H1 (cell line): ENCODE measurements around the gene SLIT3. TPM values are rescaled to one million over a fixed set of nuclear protein-coding genes. Genes with fewer than 3 reads are reported as not detected.

Experiments
- CTCF ChIA-PET: fragments of 300-600 bp; sonication (Branson Sonifier 250); formaldehyde crosslinking; loops from one replicate; lab custom pipeline; 2021; ENCODE audit not compliant: partially characterized antibody; lab: Charles Lee
- POLR2A ChIA-PET: fragments of 300-600 bp; sonication (Branson Sonifier 250); formaldehyde crosslinking; loops from one replicate; lab custom pipeline; 2021; ENCODE audit warnings: inconsistent platforms; ENCODE audit not compliant: partially characterized antibody; lab: Charles Lee
- DNase-seq, 2 experiments: peaks; one replicate each; pipeline versions ENCODE4 v3.0.0 to v3.0.0-alpha.2; 2010 to 2022; ENCODE audit warnings: low spot score in 2 of 2, low read depth in 1 of 2, mixed read lengths in 1 of 2
- FAIRE-seq: peaks from 2 replicates; lab custom pipeline; 2011; peaks lifted over from hg19 to GRCh38; lab: Jason Lieb, UNC
- H2AFZ ChIP-seq: 2 replicates; pipeline ENCODE4 v1.8.1; 2012; ENCODE audit warnings: low read length, inconsistent platforms
- H2AK5ac ChIP-seq: 2 replicates; pipeline ENCODE4 v1.6.1; 2013; ENCODE audit warnings: low read depth, low read length
- H2BK120ac ChIP-seq: replicated peaks from 2 replicates; pipeline ENCODE3; 2013; ENCODE audit warnings: low read depth, low read length, inconsistent platforms
- H2BK12ac ChIP-seq: 2 replicates; pipeline ENCODE4 v1.6.1; 2013; ENCODE audit warnings: low read depth, low read length
- H2BK15ac ChIP-seq: 2 replicates; pipeline ENCODE4 v1.6.1; 2013; ENCODE audit warnings: low read length
- H2BK20ac ChIP-seq: 2 replicates; pipeline ENCODE4 v1.6.1; 2013; ENCODE audit warnings: low read length
- H2BK5ac ChIP-seq: 2 replicates; pipeline ENCODE4 v1.6.1; 2013; ENCODE audit warnings: low read depth, low read length
- H3K14ac ChIP-seq: 2 replicates; pipeline ENCODE4 v1.6.1; 2013; ENCODE audit warnings: inconsistent platforms; ENCODE audit not compliant: insufficient read length
- H3K18ac ChIP-seq: 2 replicates; pipeline ENCODE4 v1.6.1; 2013; ENCODE audit warnings: low read length; ENCODE audit errors: extremely low read depth
- H3K23ac ChIP-seq: 2 replicates; pipeline ENCODE4 v1.6.1; 2013; ENCODE audit warnings: inconsistent platforms; ENCODE audit not compliant: insufficient read length
- H3K23me2 ChIP-seq: 2 replicates; pipeline ENCODE4 v1.6.1; 2013; ENCODE audit warnings: low read depth, low read length
- H3K27ac ChIP-seq: 2 replicates; pipeline ENCODE4 v1.6.1; 2011; ENCODE audit warnings: low read depth, low read length, inconsistent platforms
- H3K27me3 ChIP-seq, 4 experiments: replicated peaks in 1 of 4; 1 replicate in 1 of 4; 2 replicates in 3 of 4; pipeline versions ENCODE4 v1.6.1 to v1.8.1; 2011 to 2013; ENCODE audit warnings: low read length in 3 of 4, mild to moderate bottlenecking in 3 of 4, inconsistent platforms in 2 of 4, mixed read lengths in 2 of 4, moderate library complexity in 1 of 4; ENCODE audit not compliant: control insufficient read depth in 3 of 4, insufficient read depth in 3 of 4; ENCODE audit errors: extremely low read depth in 1 of 4
- H3K36me3 ChIP-seq, 4 experiments: 2 replicates each; pipeline versions ENCODE4 v1.6.1 to v1.8.1; 2011 to 2013; ENCODE audit warnings: mild to moderate bottlenecking in 4 of 4, low read length in 3 of 4, moderate library complexity in 2 of 4, control low read depth in 1 of 4, inconsistent platforms in 1 of 4; ENCODE audit not compliant: insufficient read depth in 4 of 4, control insufficient read depth in 2 of 4
- H3K4ac ChIP-seq: replicated peaks from 2 replicates; pipeline ENCODE3; 2013; ENCODE audit warnings: low read length, low read depth, mixed read lengths, inconsistent platforms; ENCODE audit not compliant: insufficient read length
- H3K4me1 ChIP-seq, 4 experiments: replicated peaks in 1 of 4; 1 replicate in 1 of 4; 2 replicates in 3 of 4; pipeline versions ENCODE4 v1.6.1 to v1.8.1; 2011 to 2013; ENCODE audit warnings: low read length in 3 of 4, inconsistent platforms in 2 of 4, mixed read lengths in 1 of 4; ENCODE audit not compliant: insufficient read depth in 4 of 4, control insufficient read depth in 3 of 4
- H3K4me2 ChIP-seq, 2 experiments: 2 replicates each; pipeline versions ENCODE4 v1.6.1 to v1.8.1; 2011 to 2013; ENCODE audit warnings: low read depth in 2 of 2, low read length in 2 of 2, control low read depth in 1 of 2, inconsistent platforms in 1 of 2, mild to moderate bottlenecking in 1 of 2; ENCODE audit not compliant: insufficient read depth in 1 of 2
- H3K4me3 ChIP-seq, 4 experiments: fragments of 200-600, 300-600 bp in 1 of 4; sonication (generic), shearing (Covaris generic), sonication (Bioruptor Twin) in 1 of 4; 2 replicates each; pipeline versions ENCODE4 v1.5.1 to v1.8.1; 2011 to 2016; ENCODE audit warnings: low read length in 4 of 4, low read depth in 3 of 4, control low read depth in 2 of 4, inconsistent platforms in 2 of 4, mild to moderate bottlenecking in 2 of 4, mixed read lengths in 1 of 4, moderate library complexity in 1 of 4; ENCODE audit not compliant: insufficient read depth in 2 of 4; ENCODE audit errors: extremely low read depth in 1 of 4
- H3K56ac ChIP-seq: replicated peaks from 2 replicates; pipeline ENCODE3; 2013; ENCODE audit warnings: low read depth, mild to moderate bottlenecking, mixed read lengths, low read length, inconsistent platforms; ENCODE audit not compliant: insufficient read length
- H3K79me1 ChIP-seq: 2 replicates; pipeline ENCODE4 v1.6.1; 2013; ENCODE audit warnings: low read depth, low read length, control low read depth
- H3K79me2 ChIP-seq, 2 experiments: 2 replicates each; pipeline versions ENCODE4 v1.6.1 to v1.8.1; 2012 to 2013; ENCODE audit warnings: low read length in 2 of 2, mild to moderate bottlenecking in 2 of 2, inconsistent platforms in 1 of 2; ENCODE audit not compliant: insufficient read depth in 2 of 2, control insufficient read depth in 1 of 2
- H3K9ac ChIP-seq, 4 experiments: replicated peaks in 1 of 4; 1 replicate in 1 of 4; 2 replicates in 3 of 4; pipeline versions ENCODE4 v1.6.1 to v1.8.1; 2011 to 2013; ENCODE audit warnings: low read depth in 3 of 4, low read length in 3 of 4, control low read depth in 2 of 4, mild to moderate bottlenecking in 2 of 4, moderate library complexity in 2 of 4, inconsistent platforms in 1 of 4; ENCODE audit errors: extremely low read depth in 1 of 4
- H3K9me3 ChIP-seq, 2 experiments: 2 replicates each; pipeline versions ENCODE4 v1.6.1 to v1.8.1; 2012 to 2013; ENCODE audit warnings: mild to moderate bottlenecking in 2 of 2, moderate library complexity in 2 of 2, control low read depth in 1 of 2, inconsistent platforms in 1 of 2, low read depth in 1 of 2, low read length in 1 of 2, mixed read lengths in 1 of 2; ENCODE audit not compliant: insufficient read depth in 2 of 2
- H4K20me1 ChIP-seq, 2 experiments: replicated peaks in 1 of 2; 2 replicates each; pipeline versions ENCODE3 to v1.8.1; 2011 to 2013; ENCODE audit warnings: inconsistent platforms in 2 of 2, low read length in 2 of 2, mild to moderate bottlenecking in 1 of 2; ENCODE audit not compliant: insufficient read depth in 2 of 2, control insufficient read depth in 1 of 2
- H4K5ac ChIP-seq: 2 replicates; pipeline ENCODE4 v1.6.1; 2013; ENCODE audit warnings: low read length, low read depth, mixed read lengths, inconsistent platforms; ENCODE audit not compliant: insufficient read length
- H4K8ac ChIP-seq: 2 replicates; pipeline ENCODE4 v1.8.0; 2013; ENCODE audit warnings: mild to moderate bottlenecking, moderate library complexity, low read length, inconsistent platforms; ENCODE audit not compliant: insufficient read depth; ENCODE audit errors: extremely low read depth
- H4K91ac ChIP-seq: replicated peaks from 2 replicates; pipeline ENCODE3; 2013; ENCODE audit warnings: low read length, mixed read lengths, inconsistent platforms; ENCODE audit not compliant: insufficient read length
- EGR1 ChIP-seq: IDR thresholded peaks from 2 replicates; pipeline ENCODE4 v1.6.1; 2011; ENCODE audit warnings: low read depth, low read length, borderline replicate concordance
- KDM5A ChIP-seq: fragments of 200-600 bp; IDR thresholded peaks from 2 replicates; pipeline ENCODE4 v1.7.1; 2012; ENCODE audit warnings: mild to moderate bottlenecking, low read length, inconsistent platforms, mixed read lengths
- MAFK ChIP-seq: IDR thresholded peaks from 2 replicates; pipeline ENCODE4 v1.6.1; 2012; ENCODE audit warnings: low read depth, mild to moderate bottlenecking, improper control_type of control experiment, low read length
- POLR2A ChIP-seq, 2 experiments: IDR thresholded peaks; 1 replicate in 1 of 2; 2 replicates in 1 of 2; pipeline ENCODE4 v1.6.1; 2011; ENCODE audit warnings: low read depth in 2 of 2, low read length in 2 of 2, mild to moderate bottlenecking in 2 of 2; ENCODE audit errors: control extremely low read depth in 1 of 2
- SRF ChIP-seq: IDR thresholded peaks from 2 replicates; pipeline ENCODE4 v1.6.1; 2011; ENCODE audit warnings: mild to moderate bottlenecking, low read depth, low read length, moderate library complexity
- SUZ12 ChIP-seq: fragments of 200-600 bp; sonication (generic); IDR thresholded peaks from 2 replicates; pipeline ENCODE4 v1.6.1; 2012; ENCODE audit warnings: mild to moderate bottlenecking, inconsistent platforms, low read length, moderate library complexity, mixed read lengths
- TCF12 ChIP-seq: IDR thresholded peaks from 2 replicates; pipeline ENCODE4 v1.6.1; 2011; ENCODE audit warnings: low read depth, mild to moderate bottlenecking, low read length
- WGBS, 2 experiments: shearing (Covaris generic) in 1 of 2; methylation state at CpG; one replicate each; pipeline versions ENCODE4 v1.1.6 to v1.1.7; 2013 to 2015; ENCODE audit warnings: low lambda C conversion rate in 2 of 2, mixed read lengths in 2 of 2, inconsistent platforms in 1 of 2, low coverage in 1 of 2, missing lambda C conversion rate in 1 of 2; ENCODE audit not compliant: insufficient replicate concordance in 2 of 2, insufficient coverage in 1 of 2, insufficient read length in 1 of 2; ENCODE audit errors: extremely low coverage in 1 of 2, missing lambda C conversion rate in 1 of 2; 5-methylcytosine and 5-hydroxymethylcytosine counted together
- polyA plus RNA-seq, 7 experiments: library from polyadenylated mRNA; depleted of rRNA in 3 of 7; stranded (reverse) in 5 of 7; unstranded in 2 of 7; fragments of >200 nt in 5 of 7; fragments of 200-250 nt in 2 of 7; gene quantifications; 1 replicate in 5 of 7; 2 replicates in 1 of 7; 4 replicates in 1 of 7; pipeline versions ENCODE4 v1.2.1 to v1.2.3, GENCODE V29; 2011 to 2013; ENCODE audit warnings: missing spikeins in 2 of 7, mixed read lengths in 2 of 7
- total RNA-seq: library from RNA; stranded (reverse); fragmentation: NEBNext Ultra II Directional; extraction: Animal tissue kit (Norgen Biotek cat#: 25700); gene quantifications from 2 replicates; pipeline ENCODE4 v1.2.1, GENCODE V29; 2021
- TF ChIP-seq, protein P1 (sequence below): IDR thresholded peaks from 2 replicates; pipeline ENCODE4 v1.6.1; 2012; ENCODE audit warnings: low read length, inconsistent platforms
- TF ChIP-seq, protein P2 (sequence below): IDR thresholded peaks from 2 replicates; pipeline ENCODE4 v1.6.1; 2012; ENCODE audit warnings: inconsistent platforms
- TF ChIP-seq, protein P3 (sequence below): IDR thresholded peaks from 2 replicates; pipeline ENCODE4 v1.6.1; 2011; ENCODE audit warnings: low read depth, mild to moderate bottlenecking, low read length; ENCODE audit not compliant: insufficient read depth

The SLIT3 gene
- total and polyA plus RNA-seq, 2 of the 8 experiments (the other 6 are each of a cell fraction or from before 2014, with no cell fraction given): 1.1 to 1.2 TPM

DNA sequence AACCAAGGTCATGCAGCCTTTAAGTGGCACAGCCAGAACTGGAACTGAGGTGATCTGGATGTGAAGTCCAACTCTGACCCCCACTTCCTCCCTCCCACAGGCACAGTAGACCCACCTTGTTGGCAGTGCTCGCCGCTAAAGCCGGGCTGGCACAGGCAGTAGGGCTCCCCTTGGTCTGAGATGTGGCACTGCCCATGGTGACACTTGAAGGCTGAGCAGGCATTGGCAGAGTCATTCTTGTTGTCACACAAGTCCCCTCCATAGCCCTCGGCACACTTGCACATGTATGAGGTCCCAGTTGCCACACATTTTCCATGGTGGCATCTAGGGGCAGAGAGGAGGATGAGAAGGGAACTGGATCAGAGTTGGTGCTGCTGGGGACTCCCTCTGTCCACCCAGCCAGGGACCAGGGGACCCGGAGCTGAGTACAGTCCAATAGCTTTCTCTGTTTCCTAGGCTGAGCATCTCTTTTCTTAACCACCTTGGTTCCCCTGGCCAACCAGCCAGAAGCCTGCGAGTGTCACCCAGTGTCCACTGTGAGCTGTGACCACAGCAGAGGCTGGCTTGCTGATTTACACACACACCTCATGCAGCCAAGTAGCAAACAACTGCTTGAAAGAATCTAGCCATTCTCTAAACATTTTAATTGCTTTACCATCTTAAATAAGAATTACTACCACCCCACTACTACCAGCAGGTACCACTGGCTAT lies 631.1 kb downstream of the SLIT3 start:
- H3K23me2 ChIP-seq: no peaks in the 10 kb centered on the region
- H4K91ac ChIP-seq: no peak overlapping the region
- ChIA-PET CTCF (interaction anchor here (1.2 to 2.8 kb wide), 4 partner anchors 11 to 207 kb away, joined by 3 to 18 read pairs (median 4); no protein-coding TSS in a partner anchor), POLR2A (no interaction called here)
- H3K18ac ChIP-seq: no peak overlapping the region
- no peaks in the 10 kb centered on the region for H4K20me1 ChIP-seq
- no peak overlapping the region for H3K56ac ChIP-seq
- H3K79me2 ChIP-seq: no peaks in the 10 kb centered on the region
- H4K8ac ChIP-seq: no peak overlapping the region
- no peak overlapping the region for H2BK20ac ChIP-seq
- H3K4me1 ChIP-seq: 0 out of 7 replicates have a peak, but pooled peaks cover 0 to 2% (median 0%) of the 10 kb centered on the region in 4 experiments
- no peaks in the 10 kb centered on the region for H3K9me3 ChIP-seq
- WGBS, 2 experiments: 96% methylated on average over 6 of the region's 6 CpGs; no CpG with 5 or more reads in 1 of the 2 experiments
- no peak overlapping the region for H2BK120ac ChIP-seq
- H4K5ac ChIP-seq: no peak overlapping the region
- H3K27ac ChIP-seq: no peak overlapping the region
- H2BK12ac ChIP-seq: no peak overlapping the region
- H3K79me1 ChIP-seq: no peaks in the 10 kb centered on the region
- H2AK5ac ChIP-seq: no peak overlapping the region
- H3K14ac ChIP-seq: no peak overlapping the region
- no peak overlapping the region for H3K9ac ChIP-seq
- H3K36me3 ChIP-seq: no peaks in the 10 kb centered on the region
- no peak overlapping the region for H3K4me2 ChIP-seq
- H3K23ac ChIP-seq: no peak overlapping the region
- H3K4me3 ChIP-seq: no peak overlapping the region
- no peak overlapping the region for H2AFZ ChIP-seq
- no peak overlapping the region for H3K4ac ChIP-seq
- no peak overlapping the region for H2BK15ac ChIP-seq
- H2BK5ac ChIP-seq: no peak overlapping the region
- FAIRE-seq (no peak), DNase-seq (no peak)
- H3K27me3 ChIP-seq: no peaks in the 10 kb centered on the region
- TF ChIP-seq, protein P1, sequence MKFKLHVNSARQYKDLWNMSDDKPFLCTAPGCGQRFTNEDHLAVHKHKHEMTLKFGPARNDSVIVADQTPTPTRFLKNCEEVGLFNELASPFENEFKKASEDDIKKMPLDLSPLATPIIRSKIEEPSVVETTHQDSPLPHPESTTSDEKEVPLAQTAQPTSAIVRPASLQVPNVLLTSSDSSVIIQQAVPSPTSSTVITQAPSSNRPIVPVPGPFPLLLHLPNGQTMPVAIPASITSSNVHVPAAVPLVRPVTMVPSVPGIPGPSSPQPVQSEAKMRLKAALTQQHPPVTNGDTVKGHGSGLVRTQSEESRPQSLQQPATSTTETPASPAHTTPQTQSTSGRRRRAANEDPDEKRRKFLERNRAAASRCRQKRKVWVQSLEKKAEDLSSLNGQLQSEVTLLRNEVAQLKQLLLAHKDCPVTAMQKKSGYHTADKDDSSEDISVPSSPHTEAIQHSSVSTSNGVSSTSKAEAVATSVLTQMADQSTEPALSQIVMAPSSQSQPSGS: no peak
- TF ChIP-seq, protein P2, sequence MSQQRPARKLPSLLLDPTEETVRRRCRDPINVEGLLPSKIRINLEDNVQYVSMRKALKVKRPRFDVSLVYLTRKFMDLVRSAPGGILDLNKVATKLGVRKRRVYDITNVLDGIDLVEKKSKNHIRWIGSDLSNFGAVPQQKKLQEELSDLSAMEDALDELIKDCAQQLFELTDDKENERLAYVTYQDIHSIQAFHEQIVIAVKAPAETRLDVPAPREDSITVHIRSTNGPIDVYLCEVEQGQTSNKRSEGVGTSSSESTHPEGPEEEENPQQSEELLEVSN: no peak
- TF ChIP-seq SUZ12 (no peak), MAFK (no peak), SRF (no peak), TCF12 (no peak), EGR1 (no peak), POLR2A (IDR thresholded peaks at IDR 0.05; ENCODE audit: control extremely low read depth in 1 of 2, low read depth in 2 of 2, low read length in 2 of 2) (no peak), KDM5A (no peak)
- TF ChIP-seq, protein P3, sequence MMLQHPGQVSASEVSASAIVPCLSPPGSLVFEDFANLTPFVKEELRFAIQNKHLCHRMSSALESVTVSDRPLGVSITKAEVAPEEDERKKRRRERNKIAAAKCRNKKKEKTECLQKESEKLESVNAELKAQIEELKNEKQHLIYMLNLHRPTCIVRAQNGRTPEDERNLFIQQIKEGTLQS: no peak
